Activated CD4-positive, alpha-beta memory T cell treated with anti-CD3 and anti-CD28 coated beads for 36 hours (primary cell): ENCODE measurements around the gene C1orf198. TPM values are rescaled to one million over a fixed set of nuclear protein-coding genes. Genes with fewer than 3 reads are reported as not detected.

Source experiments
- CTCF ChIA-PET: fragments of 350-600 bp; sonication (Branson Sonifier 250); formaldehyde crosslinking; loops from one replicate; lab custom pipeline; 2021; ENCODE audit warnings: antibody characterized with exemption, inconsistent platforms; lab: Charles Lee
- POLR2A ChIA-PET: fragments of 350-600 bp; sonication (Branson Sonifier 250); formaldehyde crosslinking; loops from one replicate; lab custom pipeline; 2021; ENCODE audit warnings: antibody characterized with exemption; lab: Charles Lee
- DNase-seq: peaks from one replicate; pipeline ENCODE4 v3.0.0-alpha.2; 2020
- H3K27ac Mint-ChIP-seq: one replicate; pipeline ENCODE4 v1.8.0; 2021; ENCODE audit warnings: mixed read lengths
- H3K27me3 Mint-ChIP-seq: one replicate; pipeline ENCODE4 v1.8.0; 2021; ENCODE audit warnings: mixed read lengths
- H3K36me3 Mint-ChIP-seq: one replicate; pipeline ENCODE4 v1.8.0; 2021; ENCODE audit warnings: mixed read lengths
- H3K4me1 Mint-ChIP-seq: one replicate; pipeline ENCODE4 v1.8.0; 2021; ENCODE audit warnings: low read depth, mixed read lengths
- H3K4me3 Mint-ChIP-seq: one replicate; pipeline ENCODE4 v1.8.0; 2021; ENCODE audit warnings: mild to moderate bottlenecking, mixed read lengths
- H3K9me3 Mint-ChIP-seq: one replicate; pipeline ENCODE4 v1.8.0; 2021; ENCODE audit warnings: mixed read lengths
- intact Hi-C: fragments of 100-400 bp; cut with micrococcal nuclease; formaldehyde crosslinking; loops from one replicate; pipeline ENCODE4 v1.15.1; 2023
- total RNA-seq, 2 experiments: library from RNA; stranded (reverse); gene quantifications; one replicate each; pipeline ENCODE4 v1.2.3, GENCODE V29; 2021

C1orf198 gene
- total RNA-seq, 2 experiments from 2014 or later: 6.4 to 7.2 TPM

DNA sequence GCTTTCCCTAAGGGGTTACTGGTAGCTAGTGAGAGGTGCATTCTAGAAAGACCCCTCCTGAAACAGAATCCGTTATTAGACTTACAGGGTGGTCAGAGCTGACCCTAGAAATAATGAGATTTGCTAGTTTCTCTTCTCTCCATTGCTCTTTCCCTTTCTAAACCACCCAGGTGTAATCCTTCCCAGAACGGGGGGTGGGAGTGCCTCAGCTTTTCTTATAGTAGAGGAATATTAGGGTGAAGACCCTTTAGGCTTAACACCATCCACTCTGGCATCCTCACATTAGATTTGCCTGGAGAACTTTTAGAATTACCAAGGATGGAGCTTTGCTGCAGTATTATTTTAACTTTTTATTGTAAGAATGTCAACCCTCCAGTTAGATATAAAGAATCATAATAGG lies 71.7 kb downstream of the C1orf198 start:
- no peaks in the 10 kb centered on the region for H3K4me1 Mint-ChIP-seq
- ChIA-PET POLR2A (no interaction called here), CTCF (no interaction called here)
- DNase-seq: no peak
- no peaks in the 10 kb centered on the region for H3K9me3 Mint-ChIP-seq
- no peak overlapping the region for H3K27ac Mint-ChIP-seq
- H3K4me3 Mint-ChIP-seq: no peak overlapping the region
- peaks cover 12% of the 10 kb centered on the region for H3K27me3 Mint-ChIP-seq
- intact Hi-C loops: loop anchor here (5.0 kb wide), 1 partner anchor 336 kb away; no protein-coding TSS in a partner anchor
- no peaks in the 10 kb centered on the region for H3K36me3 Mint-ChIP-seq

GRCh38 chr1:230794871-230795605 lies 73.3 kb downstream of the C1orf198 start:
- H3K36me3 Mint-ChIP-seq: no peaks in the 10 kb centered on the region
- peaks cover 9% of the 10 kb centered on the region for H3K27me3 Mint-ChIP-seq
- H3K9me3 Mint-ChIP-seq: no peaks in the 10 kb centered on the region
- no peak for DNase-seq
- no peak overlapping the region for H3K4me3 Mint-ChIP-seq
- CTCF ChIA-PET: no interaction called here
- no peak overlapping the region for H3K27ac Mint-ChIP-seq
- intact Hi-C loops: loop anchor here (5.0 kb wide), 1 partner anchor 337 kb away; no protein-coding TSS in a partner anchor
- POLR2A ChIA-PET: no interaction called here
- no peaks in the 10 kb centered on the region for H3K4me1 Mint-ChIP-seq

DNA sequence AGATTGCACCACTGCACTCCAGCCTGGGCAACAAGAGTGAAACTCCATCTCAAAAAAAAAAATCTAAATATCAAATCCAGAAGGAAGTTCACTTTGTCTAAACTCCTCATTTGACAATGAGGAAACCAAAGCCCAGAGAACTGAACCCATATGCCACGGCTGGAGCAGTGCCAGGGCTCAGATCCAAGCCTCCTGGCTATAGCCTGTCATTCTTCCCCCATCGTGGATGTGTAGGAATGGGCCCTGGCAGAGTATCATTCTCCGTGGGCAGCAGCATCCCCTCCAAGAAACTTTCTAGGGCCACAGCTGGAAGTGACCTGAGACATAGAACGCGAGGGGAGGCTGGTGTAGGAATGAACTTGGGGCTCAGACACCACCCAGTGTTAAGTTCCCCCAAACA lies 73.9 kb downstream of the C1orf198 start:
- ChIA-PET POLR2A (no interaction called here), CTCF (no interaction called here)
- Mint-ChIP-seq H3K4me3 (no peak overlapping the region), H3K9me3 (no peaks in the 10 kb centered on the region), H3K27ac (no peak overlapping the region), H3K27me3 (peaks cover 9% of the 10 kb centered on the region), H3K36me3 (no peaks in the 10 kb centered on the region), H3K4me1 (no peaks in the 10 kb centered on the region)
- intact Hi-C loops: no loop called here
- no peak for DNase-seq

GRCh38 chr1:230793463-230793745 lies 74.9 kb downstream of the C1orf198 start:
- no peaks in the 10 kb centered on the region for H3K4me1 Mint-ChIP-seq
- no peaks in the 10 kb centered on the region for H3K36me3 Mint-ChIP-seq
- CTCF ChIA-PET: no interaction called here
- H3K4me3 Mint-ChIP-seq: no peak overlapping the region
- H3K27me3 Mint-ChIP-seq: peaks cover 6% of the 10 kb centered on the region
- intact Hi-C loops: no loop called here
- H3K9me3 Mint-ChIP-seq: no peaks in the 10 kb centered on the region
- DNase-seq: no peak
- POLR2A ChIA-PET: no interaction called here
- no peak overlapping the region for H3K27ac Mint-ChIP-seq

DNA sequence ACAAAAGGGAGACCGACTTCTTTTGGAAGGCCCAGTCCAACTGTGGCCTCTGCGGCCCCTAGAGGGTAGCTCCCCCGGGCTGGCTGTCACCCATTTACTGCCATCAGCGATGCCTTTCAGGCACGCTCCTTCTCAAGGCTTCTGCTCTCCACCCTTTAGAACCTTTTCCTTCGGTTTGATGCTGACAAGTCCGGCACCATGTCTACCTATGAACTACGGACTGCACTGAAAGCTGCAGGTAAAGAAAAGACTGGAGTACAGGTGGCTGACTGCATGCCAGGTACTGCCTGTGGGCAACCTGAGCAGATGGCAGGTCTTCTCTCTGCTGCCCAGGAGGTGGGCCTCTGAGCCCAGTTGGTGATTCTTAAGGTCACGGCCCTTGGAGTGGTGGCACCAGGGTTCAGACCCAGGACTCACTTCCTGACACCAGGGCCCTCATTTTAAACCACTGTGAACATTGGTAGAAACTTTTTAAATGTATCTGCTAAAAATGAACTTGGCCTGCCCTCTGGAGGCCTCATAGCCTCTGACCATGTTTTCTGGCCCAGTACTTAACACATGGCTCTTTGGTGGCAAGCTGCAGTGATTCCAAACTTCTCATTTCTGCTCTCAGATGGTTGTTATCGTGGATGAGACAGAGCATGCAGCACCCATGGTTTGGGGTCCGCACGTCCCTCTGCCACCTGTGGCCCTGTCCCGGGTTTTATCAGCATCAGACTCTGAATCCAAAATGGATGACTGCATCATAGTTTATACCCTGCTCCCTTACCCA lies 75.4 kb downstream of the C1orf198 start:
- CTCF ChIA-PET: no interaction called here
- Mint-ChIP-seq H3K4me1 (no peaks in the 10 kb centered on the region), H3K4me3 (no peak overlapping the region), H3K36me3 (no peaks in the 10 kb centered on the region), H3K27me3 (peaks cover 7% of the 10 kb centered on the region), H3K9me3 (no peaks in the 10 kb centered on the region), H3K27ac (no peak overlapping the region)
- POLR2A ChIA-PET: no interaction called here
- no peak for DNase-seq
- intact Hi-C loops: no loop called here

GRCh38 chr1:230791986-230792564 lies 76.2 kb downstream of the C1orf198 start:
- Mint-ChIP-seq H3K9me3 (no peaks in the 10 kb centered on the region), H3K4me3 (no peak overlapping the region), H3K4me1 (no peaks in the 10 kb centered on the region), H3K27ac (no peak overlapping the region), H3K36me3 (no peaks in the 10 kb centered on the region), H3K27me3 (peaks cover 3% of the 10 kb centered on the region)
- DNase-seq: no peak
- ChIA-PET POLR2A (no interaction called here), CTCF (no interaction called here)
- intact Hi-C loops: no loop called here

- no peak for DNase-seq
- H3K4me3 Mint-ChIP-seq: no peak overlapping the region
- no peaks in the 10 kb centered on the region for H3K4me1 Mint-ChIP-seq
- no peak overlapping the region for H3K27ac Mint-ChIP-seq
- intact Hi-C loops: no loop called here
- CTCF ChIA-PET: no interaction called here
- H3K36me3 Mint-ChIP-seq: no peaks in the 10 kb centered on the region
- POLR2A ChIA-PET: no interaction called here
- peaks cover 3% of the 10 kb centered on the region for H3K27me3 Mint-ChIP-seq
- H3K9me3 Mint-ChIP-seq: no peaks in the 10 kb centered on the region
Observed at GRCh38 chr1:230790026-230790425, 78.3 kb downstream of the C1orf198 start.

GRCh38 chr1:230788561-230789275 lies 79.6 kb downstream of the C1orf198 start:
- POLR2A ChIA-PET: no interaction called here
- no peak for DNase-seq
- CTCF ChIA-PET: no interaction called here
- no peaks in the 10 kb centered on the region for H3K4me1 Mint-ChIP-seq
- H3K9me3 Mint-ChIP-seq: no peaks in the 10 kb centered on the region
- H3K27me3 Mint-ChIP-seq: peaks cover 3% of the 10 kb centered on the region
- intact Hi-C loops: no loop called here
- H3K4me3 Mint-ChIP-seq: no peak overlapping the region
- no peaks in the 10 kb centered on the region for H3K36me3 Mint-ChIP-seq
- H3K27ac Mint-ChIP-seq: no peak overlapping the region

- ChIA-PET POLR2A (no interaction called here), CTCF (no interaction called here)
- H3K27me3 Mint-ChIP-seq: peaks cover 3% of the 10 kb centered on the region
- H3K4me1 Mint-ChIP-seq: no peaks in the 10 kb centered on the region
- no peaks in the 10 kb centered on the region for H3K36me3 Mint-ChIP-seq
- no peaks in the 10 kb centered on the region for H3K9me3 Mint-ChIP-seq
- DNase-seq: no peak
- no peak overlapping the region for H3K4me3 Mint-ChIP-seq
- H3K27ac Mint-ChIP-seq: no peak overlapping the region
- intact Hi-C loops: no loop called here
Observed at GRCh38 chr1:230787471-230787870, 80.8 kb downstream of the C1orf198 start.

Other genes with a start within 250 kb of the C1orf198 start
- gene COG2, start 226.0 kb downstream of the C1orf198 start, total RNA-seq: 10 to 100 TPM; 29.6 to 32.3 TPM
- not detected for gene AGT, start 154.4 kb downstream of the C1orf198 start, total RNA-seq
- gene CAPN9, start 121.1 kb downstream of the C1orf198 start, total RNA-seq: not detected
- gene TTC13, start 110.3 kb upstream of the C1orf198 start, total RNA-seq: 10 to 100 TPM; 17.3 to 18.3 TPM
- gene ARV1, start 110.6 kb upstream of the C1orf198 start, total RNA-seq: 10 to 100 TPM; 12.7 to 13.8 TPM
- 10 to 100 TPM; 14.3 to 15.1 TPM for gene FAM89A, start 171.7 kb upstream of the C1orf198 start, total RNA-seq